ENCODE measurements around the gene CRTC3. TPM values are rescaled to one million over a fixed set of nuclear protein-coding genes. Genes with fewer than 3 reads are reported as not detected.

CRTC3 gene
- total RNA-seq, 3 donors from 2014 or later, result 21.6 to 53.6 (median 21.7) TPM

DNA sequence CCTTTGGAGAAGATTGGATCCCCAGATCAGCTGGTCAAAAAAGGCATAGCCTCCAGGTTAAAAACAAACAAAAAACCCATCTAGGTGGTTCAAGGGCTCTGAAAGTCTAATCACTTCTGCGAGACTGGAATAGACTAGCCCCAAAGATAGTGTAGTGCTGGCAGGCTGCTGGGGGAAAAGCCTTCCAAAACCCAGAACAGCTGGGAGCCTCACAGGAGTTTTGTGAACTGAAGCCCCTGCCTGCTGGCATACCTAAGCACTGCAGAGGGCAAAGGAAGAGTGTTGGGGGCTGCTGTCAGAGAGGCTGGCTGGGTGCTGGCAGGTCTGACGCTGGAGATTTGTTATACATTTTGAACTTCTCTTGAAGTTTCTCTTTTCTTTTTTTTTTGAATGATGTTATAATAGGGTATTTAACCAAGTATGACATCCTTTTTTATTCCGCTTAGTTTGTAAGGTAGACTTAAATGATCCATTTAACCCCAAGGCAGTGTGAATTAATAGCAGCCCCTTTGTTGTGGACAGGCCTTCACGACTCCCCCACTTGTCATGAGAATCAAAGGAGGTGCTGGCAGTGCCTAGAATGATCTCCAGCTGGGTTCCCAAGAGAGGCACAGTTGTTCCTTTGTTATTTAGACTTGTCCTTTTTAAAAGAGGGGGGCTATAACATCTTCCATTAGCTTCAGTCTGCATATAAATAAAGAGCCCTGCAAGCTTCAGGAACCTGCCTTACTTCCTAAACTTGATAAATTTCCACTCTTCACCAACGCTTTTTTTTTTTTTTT is 53.9 kb downstream of the CRTC3 start:
- no peak overlapping the region for H3K4me3 ChIP-seq
- no peaks in the 10 kb centered on the region for H3K36me3 ChIP-seq (ENCODE audit: low read depth)
- intact Hi-C loops (cut with DNase I, micrococcal nuclease), result no loop called here
- no peaks in the 10 kb centered on the region for H3K9me3 ChIP-seq
- H3K4me1 ChIP-seq (ENCODE audit: low read depth), result peaks cover 6% of the 10 kb centered on the region
- ATAC-seq, result no peak
- no peak for DNase-seq
- TF ChIP-seq, protein P1, sequence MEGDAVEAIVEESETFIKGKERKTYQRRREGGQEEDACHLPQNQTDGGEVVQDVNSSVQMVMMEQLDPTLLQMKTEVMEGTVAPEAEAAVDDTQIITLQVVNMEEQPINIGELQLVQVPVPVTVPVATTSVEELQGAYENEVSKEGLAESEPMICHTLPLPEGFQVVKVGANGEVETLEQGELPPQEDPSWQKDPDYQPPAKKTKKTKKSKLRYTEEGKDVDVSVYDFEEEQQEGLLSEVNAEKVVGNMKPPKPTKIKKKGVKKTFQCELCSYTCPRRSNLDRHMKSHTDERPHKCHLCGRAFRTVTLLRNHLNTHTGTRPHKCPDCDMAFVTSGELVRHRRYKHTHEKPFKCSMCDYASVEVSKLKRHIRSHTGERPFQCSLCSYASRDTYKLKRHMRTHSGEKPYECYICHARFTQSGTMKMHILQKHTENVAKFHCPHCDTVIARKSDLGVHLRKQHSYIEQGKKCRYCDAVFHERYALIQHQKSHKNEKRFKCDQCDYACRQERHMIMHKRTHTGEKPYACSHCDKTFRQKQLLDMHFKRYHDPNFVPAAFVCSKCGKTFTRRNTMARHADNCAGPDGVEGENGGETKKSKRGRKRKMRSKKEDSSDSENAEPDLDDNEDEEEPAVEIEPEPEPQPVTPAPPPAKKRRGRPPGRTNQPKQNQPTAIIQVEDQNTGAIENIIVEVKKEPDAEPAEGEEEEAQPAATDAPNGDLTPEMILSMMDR (IDR thresholded peaks at IDR 0.05), result no peak

DNA sequence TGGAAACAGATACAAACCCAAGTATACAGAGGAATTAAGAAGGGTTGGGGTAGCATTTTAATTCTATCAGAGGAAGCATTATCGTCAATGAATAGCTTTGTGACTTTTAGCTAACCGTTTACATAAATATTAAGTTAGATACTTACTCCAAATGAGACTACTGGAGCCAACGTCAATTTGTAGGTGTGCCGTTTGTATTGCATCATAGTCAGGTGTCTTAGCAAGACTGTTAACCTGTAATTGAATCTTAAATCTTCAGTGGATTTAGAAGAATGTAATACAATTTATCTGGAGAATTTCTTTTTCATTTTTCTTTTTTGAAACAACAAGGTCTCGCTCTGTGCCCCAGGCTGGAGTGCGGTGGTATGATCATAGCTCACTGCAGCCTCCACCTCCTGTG is 55.1 kb downstream of the CRTC3 start:
- Histone ChIP-seq H3K36me3 (ENCODE audit: low read depth) (no peaks in the 10 kb centered on the region), H3K9me3 (no peaks in the 10 kb centered on the region), H3K4me3 (no peak overlapping the region), H3K4me1 (ENCODE audit: low read depth) (peaks cover 6% of the 10 kb centered on the region)
- TF ChIP-seq, protein P1 (IDR thresholded peaks at IDR 0.05), result no peak
- intact Hi-C loops (cut with DNase I, micrococcal nuclease), result no loop called here
- no peak for ATAC-seq
- DNase-seq, result no peak

- TF ChIP-seq, protein P1 (IDR thresholded peaks at IDR 0.05), result no peak
- intact Hi-C loops (cut with DNase I, micrococcal nuclease), result no loop called here
- no peaks in the 10 kb centered on the region for H3K36me3 ChIP-seq (ENCODE audit: low read depth)
- no peaks in the 10 kb centered on the region for H3K4me1 ChIP-seq (ENCODE audit: low read depth)
- H3K9me3 ChIP-seq, result no peaks in the 10 kb centered on the region
- ATAC-seq (no peak), DNase-seq (no peak)
- H3K4me3 ChIP-seq, result no peak overlapping the region
These were observed 56.1 kb downstream of the CRTC3 start for GRCh38 chr15:90585863-90586262.

- TF ChIP-seq, protein P1 (IDR thresholded peaks at IDR 0.05), result no peak
- H3K9me3 ChIP-seq, result no peaks in the 10 kb centered on the region
- DNase-seq, result no peak
- no peaks in the 10 kb centered on the region for H3K4me1 ChIP-seq (ENCODE audit: low read depth)
- no peak overlapping the region for H3K4me3 ChIP-seq
- no peaks in the 10 kb centered on the region for H3K36me3 ChIP-seq (ENCODE audit: low read depth)
- ATAC-seq, result no peak
- intact Hi-C loops (cut with DNase I, micrococcal nuclease), result no loop called here
These were observed 57.2 kb downstream of the CRTC3 start for GRCh38 chr15:90586948-90587347.

DNA sequence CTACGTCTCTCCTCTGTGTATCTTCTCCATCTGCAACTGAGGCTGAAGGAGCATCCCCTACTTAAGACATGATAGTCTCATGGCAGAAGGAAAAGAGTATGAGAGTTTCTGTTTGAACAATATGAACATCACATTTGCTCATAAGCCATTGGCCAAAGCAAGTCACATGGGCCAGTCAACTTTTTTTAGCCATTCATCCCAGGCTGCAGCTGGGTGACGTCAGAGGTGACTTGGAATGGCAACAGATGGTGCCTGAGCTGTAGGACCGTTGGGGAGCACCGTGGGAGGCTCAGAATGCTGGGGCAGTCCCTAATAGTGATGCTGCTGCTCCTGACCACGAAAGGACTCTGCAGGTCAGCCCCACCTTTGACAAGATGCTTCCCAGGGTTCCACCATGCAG is 58.7 kb downstream of the CRTC3 start:
- DNase-seq (no peak), ATAC-seq (no peak)
- TF ChIP-seq, protein P1 (IDR thresholded peaks at IDR 0.05), result no peak
- Histone ChIP-seq H3K4me3 (no peak overlapping the region), H3K36me3 (ENCODE audit: low read depth) (no peaks in the 10 kb centered on the region), H3K4me1 (ENCODE audit: low read depth) (no peaks in the 10 kb centered on the region), H3K9me3 (no peaks in the 10 kb centered on the region)
- intact Hi-C loops (cut with DNase I, micrococcal nuclease), result no loop called here
